ENCODE results near the gene MOB3A.

DNA sequence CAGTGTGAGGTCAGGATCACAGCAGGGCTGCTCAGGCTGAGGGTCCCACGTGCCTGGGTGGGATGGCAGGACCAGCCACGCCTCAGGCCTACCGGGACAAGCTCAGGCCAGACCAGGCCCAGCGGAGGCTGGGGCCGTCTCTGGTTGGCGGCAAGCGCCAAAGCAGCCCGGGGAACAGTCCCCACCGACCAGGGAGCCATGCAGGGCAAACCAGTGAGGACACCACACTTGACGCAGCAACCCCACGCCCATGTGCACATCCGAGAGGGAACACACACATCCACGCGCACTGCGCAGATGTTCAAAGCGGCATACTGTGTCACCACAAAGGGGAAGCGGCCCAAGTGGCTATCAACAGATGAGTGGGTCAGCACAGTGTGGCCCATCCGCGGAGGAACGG, 15.8 kb upstream of the MOB3A start:
- no peak for TF ChIP-seq DMAP1 (CRISPR knock-in tag; IDR thresholded peaks at IDR 0.05)
- TF ChIP-seq U2AF1 (optimal IDR thresholded peaks at IDR 0.05; ENCODE audit: low read depth, low read length): no peak
- no peak for TF ChIP-seq ZNF777 (CRISPR knock-in tag; IDR thresholded peaks at IDR 0.05)
- TF ChIP-seq CHD2 (IDR thresholded peaks at IDR 0.05; ENCODE audit: low read depth, low read length): no peak
- TF ChIP-seq ARNT (IDR thresholded peaks at IDR 0.05): no peak

Data from HepG2 (cell line).